Left lobe of liver (tissue), 2 donors: ENCODE results near the gene COA1. TPM values are rescaled to one million over a fixed set of nuclear protein-coding genes. Genes with fewer than 3 reads are reported as not detected.
A peak's percentile ranks its signal among the peaks of the same experiment; 100 is the strongest.
"Not testable (repeated sequence)": the region's sequence is repeated elsewhere in the genome, so short reads cannot be mapped to it uniquely, and the experiment has no call there.

Experiments
- ATAC-seq: fragments of 200-7000 bp; cut with Tn5 transposase; one replicate; pipeline ENCODE4 v1.9.1; 2020; ENCODE audit warnings: mild to moderate bottlenecking, moderate library complexity
- DNase-seq: peaks from one replicate; pipeline ENCODE4 v3.0.0-alpha.2; 2020; ENCODE audit warnings: low spot score
- total RNA-seq: library from RNA; stranded (reverse); gene quantifications from one replicate; pipeline ENCODE4 v1.2.1, GENCODE V29; 2021
- donor health status: DM: no; HTN: no; CAD: no; lungs with moderate emphysema.
- donor health status: DM: no; HTN: yes; CAD: no.

The COA1 gene
- total RNA-seq, result 16.0 TPM

DNA sequence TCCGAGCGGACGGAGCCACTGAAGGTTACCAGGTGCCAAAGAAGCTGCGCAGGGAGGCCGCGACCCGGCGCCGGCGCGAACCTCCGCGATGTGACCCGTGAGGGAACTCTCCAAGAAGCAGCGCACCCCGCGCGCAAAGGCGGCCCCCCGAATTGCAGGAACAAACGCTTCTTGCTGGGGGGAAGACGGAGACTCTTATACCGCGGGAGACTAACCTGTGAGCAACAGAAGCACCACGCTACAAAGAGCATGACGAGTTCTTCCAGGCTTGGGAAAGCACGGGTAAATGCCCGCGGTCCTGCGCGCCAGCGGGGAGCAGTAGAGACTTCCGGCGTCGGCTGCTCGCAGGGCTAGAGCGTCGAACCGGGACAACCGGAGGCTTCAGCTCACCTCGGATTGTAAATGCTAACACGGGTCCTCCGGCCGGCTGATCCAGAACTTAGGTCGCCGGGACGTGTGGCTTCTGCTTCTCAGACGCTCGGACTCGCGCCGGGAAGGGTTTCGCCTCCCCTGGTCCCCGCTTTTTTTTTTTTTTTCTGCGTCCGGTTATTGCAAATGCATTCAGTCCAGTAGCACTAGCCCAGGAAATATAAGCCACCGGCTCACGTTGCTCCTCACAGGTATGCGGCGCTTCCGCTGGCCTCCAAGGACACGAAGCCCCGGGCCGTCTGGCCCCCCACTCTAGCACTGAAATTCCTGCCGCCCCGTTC is at the start of gene COA1:
Gene COA1, minus strand, starts transcription at position 310 of the 710 bp plus-strand sequence. CDS start 80,909 bp downstream, outside the sequence.
- ATAC-seq (peak; percentile 99), DNase-seq (peak; percentile 91)

GRCh38 chr7:43778293-43779044 is 49.1 kb upstream of the COA1 start:
- DNase-seq, ATAC-seq: not testable (repeated sequence)

DNA sequence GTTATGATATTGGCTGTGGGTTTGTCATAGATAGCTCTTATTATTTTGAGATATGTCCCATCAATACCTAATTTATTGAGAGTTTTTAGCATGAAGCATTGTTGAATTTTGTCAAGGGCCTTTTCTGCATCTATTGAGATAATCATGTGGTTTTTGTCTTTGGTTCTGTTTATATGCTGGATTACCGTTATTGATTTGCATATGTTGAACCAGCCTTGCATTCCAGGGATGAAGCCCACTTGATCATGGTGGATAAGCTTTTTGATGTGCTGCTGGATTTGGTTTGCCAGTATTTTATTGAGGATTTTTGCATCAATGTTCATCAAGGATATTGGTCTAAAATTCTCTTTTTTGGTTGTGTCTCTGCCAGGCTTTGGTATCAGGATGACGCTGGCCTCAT is 45.9 kb upstream of the COA1 start:
- DNase-seq, ATAC-seq: not testable (repeated sequence)

DNA sequence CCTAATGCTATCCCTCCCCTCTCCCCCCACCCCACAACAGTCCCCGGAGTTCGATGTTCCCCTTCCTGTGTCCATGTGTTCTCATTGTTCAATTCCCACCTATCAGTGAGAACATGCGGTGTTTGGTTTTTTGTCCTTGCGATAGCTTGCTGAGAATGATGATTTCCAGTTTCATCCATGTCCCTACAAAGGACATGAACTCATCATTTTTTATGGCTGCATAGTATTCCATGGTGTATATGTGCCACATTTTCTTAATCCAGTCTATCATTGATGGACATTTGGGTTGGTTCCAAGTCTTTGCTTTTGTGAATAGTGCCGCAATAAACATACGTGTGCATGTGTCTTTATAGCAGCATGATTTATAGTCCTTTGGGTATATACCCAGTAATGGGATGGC is 43.9 kb upstream of the COA1 start:
- not testable (repeated sequence) for ATAC-seq, DNase-seq

GRCh38 chr7:43771573-43771972 is 42.2 kb upstream of the COA1 start:
- no peak for DNase-seq
- ATAC-seq, result no peak

- ATAC-seq, result no peak
- no peak for DNase-seq
These were observed 41.8 kb upstream of the COA1 start for GRCh38 chr7:43771128-43771527.

- no peak for ATAC-seq
- no peak for DNase-seq
These were observed 40.6 kb upstream of the COA1 start for GRCh38 chr7:43769791-43770465.

GRCh38 chr7:43769281-43769680 is 40.0 kb upstream of the COA1 start:
- DNase-seq (no peak), ATAC-seq (no peak)

DNA sequence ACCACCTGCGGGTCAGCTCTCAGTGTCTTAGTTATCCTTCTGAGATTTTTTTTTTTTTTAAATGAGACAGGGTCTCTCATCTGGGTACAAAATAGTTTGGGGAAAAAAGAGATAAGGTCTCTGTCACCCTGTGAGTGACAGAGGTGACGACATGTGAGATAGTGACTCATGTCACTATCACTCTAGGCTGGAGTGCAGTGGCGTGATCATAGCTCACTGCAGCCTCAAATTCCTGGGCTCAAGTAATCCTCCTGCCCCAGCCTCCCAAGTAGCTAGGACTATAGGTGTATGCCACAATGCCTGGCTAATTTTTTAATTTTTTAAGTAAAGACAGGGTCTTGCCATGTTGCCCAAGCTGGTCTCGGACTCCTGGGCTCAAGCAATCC is 39.6 kb upstream of the COA1 start:
- DNase-seq (no peak), ATAC-seq (no peak)

DNA sequence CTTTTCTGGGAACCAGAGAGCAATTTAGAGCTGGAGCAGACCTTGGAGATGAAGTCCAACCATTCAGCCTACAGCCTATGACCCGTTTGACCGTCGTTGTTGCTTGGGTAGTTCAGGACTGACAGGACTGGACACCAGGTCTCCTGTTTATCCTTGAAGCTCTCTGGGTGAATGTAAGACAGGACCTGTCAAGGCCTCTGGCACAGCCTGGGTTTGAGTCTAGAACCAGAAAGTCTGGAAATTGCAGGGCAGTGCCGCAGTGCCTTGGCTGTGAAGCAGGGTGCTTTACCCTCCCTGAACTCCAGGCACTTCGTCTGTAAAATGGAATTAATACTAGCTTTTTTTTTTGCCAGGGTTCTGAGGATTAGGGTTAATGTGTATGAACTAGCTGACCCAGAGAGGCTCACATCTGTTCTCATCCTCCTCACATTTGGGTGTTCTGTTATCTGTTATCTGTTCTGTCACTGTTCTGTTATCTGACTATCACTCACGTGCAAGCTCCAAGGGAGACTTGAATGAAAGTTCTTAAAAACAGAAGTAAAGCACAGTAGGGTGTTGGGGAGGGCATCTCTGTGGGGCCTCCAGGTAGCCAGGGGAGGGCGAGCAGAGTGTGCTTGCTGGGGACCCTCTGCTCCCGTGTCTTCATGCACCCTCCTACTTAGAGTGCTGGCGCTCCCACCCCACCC is 39.0 kb upstream of the COA1 start:
- no peak for DNase-seq
- ATAC-seq, result no peak

- ATAC-seq (no peak), DNase-seq (no peak)
These were observed 38.0 kb upstream of the COA1 start for GRCh38 chr7:43767311-43767710.

DNA sequence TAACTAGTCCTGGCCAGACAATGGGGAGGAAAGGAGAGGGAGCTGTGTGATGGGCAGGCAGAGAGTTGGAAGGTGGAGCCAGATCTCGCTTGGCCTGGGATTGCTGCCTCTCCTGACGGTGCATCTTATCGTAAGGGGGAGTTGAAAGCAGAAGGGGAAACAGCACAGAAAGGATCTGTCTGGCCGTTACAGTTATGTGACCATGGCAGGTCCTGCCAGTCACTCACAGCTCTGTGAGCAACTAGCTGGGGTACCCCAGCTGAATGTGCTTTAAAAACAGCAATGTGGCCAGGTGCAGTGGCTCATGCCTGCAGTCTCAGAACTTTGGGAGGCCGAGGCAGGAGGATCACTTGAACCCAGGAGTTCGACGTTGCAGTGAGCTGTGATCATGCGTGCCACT is 37.2 kb upstream of the COA1 start:
- ATAC-seq, result no peak
- DNase-seq, result no peak

GRCh38 chr7:43764807-43765491 is 35.6 kb upstream of the COA1 start:
- DNase-seq, result no peak
- peak; percentile 23 for ATAC-seq

DNA sequence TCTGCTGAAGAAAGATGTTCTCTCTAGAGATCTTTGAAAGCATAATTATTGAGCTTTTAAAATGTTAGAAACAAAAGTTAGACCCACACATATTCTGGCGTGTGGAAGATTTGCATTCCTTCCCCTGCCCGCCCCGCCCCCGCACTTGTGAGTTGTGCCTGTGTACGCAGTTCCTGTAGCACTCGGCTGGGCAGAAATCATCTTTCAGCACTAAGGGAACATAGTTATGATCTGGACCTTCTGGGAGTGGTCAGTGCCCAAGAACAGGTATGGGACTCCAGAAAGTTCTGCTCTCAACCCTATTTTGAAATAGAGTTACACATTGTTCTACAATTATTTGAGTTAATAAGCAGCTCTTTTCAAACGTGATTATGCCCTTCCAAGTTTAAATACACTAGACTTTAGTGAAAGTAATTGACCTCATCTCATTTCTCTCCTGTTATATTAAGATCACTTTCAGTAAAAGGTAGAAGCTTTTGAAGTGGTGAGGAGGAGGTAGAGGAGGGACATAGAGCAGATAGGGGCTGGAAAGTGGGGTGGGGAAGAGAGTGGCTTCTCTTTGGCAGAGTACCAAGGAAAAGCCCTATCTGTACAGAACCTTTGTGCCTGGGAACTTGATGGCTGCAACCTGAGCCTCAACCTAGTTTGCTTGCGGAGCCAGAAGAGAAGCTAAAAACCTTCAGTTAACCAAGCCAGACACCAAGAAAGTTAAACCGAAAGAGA is 34.9 kb upstream of the COA1 start:
- peak; percentile 60 for ATAC-seq

DNA sequence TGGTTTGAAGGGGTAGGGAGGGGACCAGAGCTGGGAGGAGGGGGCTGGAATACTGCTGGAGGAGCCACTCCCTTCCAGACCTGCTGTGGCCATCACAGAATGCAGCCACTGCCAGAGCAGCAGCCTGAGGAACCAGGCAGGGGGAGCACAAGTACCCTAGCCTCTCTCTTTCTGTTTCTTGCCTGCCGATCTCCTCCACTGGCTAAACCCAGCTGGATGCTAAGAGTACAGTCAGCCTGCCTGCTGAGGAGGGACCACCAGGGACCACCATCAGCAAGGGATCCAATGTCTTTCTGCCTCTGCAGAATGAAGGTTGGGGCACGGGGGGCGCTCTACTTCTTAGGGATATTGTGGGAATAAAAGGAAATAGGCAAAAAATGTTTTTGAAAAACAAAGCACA is 33.9 kb upstream of the COA1 start:
- DNase-seq (no peak), ATAC-seq (no peak)

More for the DNA sequence above, 34.9 kb upstream of the COA1 start:
- DNase-seq, result no peak

- ATAC-seq (no peak), DNase-seq (no peak)
These were observed 32.8 kb upstream of the COA1 start for GRCh38 chr7:43761938-43762692.

GRCh38 chr7:43761382-43761781 is 32.1 kb upstream of the COA1 start:
- ATAC-seq, result no peak
- DNase-seq, result no peak

- ATAC-seq, result no peak
- DNase-seq, result no peak
These were observed 31.5 kb upstream of the COA1 start for GRCh38 chr7:43760861-43761260.
